Neural crest cell (in vitro differentiated cells): Measurements from ENCODE around the gene JADE3. TPM values are rescaled to one million over a fixed set of nuclear protein-coding genes. Genes with fewer than 3 reads are reported as not detected.

Experiments used
- DNase-seq: peaks from one replicate; pipeline ENCODE4 v3.0.0; 2021; ENCODE audit warnings: low read depth, mixed read lengths, low spot score
- H3K27ac Mint-ChIP-seq: one replicate; pipeline ENCODE4 v1.8.0; 2021; ENCODE audit warnings: mild to moderate bottlenecking, mixed read lengths; ENCODE audit not compliant: unreplicated experiment
- H3K27me3 Mint-ChIP-seq: 2 replicates; pipeline ENCODE4 v1.8.0; 2021; ENCODE audit warnings: low read depth, mild to moderate bottlenecking, mixed read lengths
- H3K36me3 Mint-ChIP-seq: 2 replicates; pipeline ENCODE4 v1.8.0; 2021; ENCODE audit warnings: low read depth, mild to moderate bottlenecking, mixed read lengths
- H3K4me1 Mint-ChIP-seq: 2 replicates; pipeline ENCODE4 v1.8.0; 2021; ENCODE audit warnings: mixed read lengths
- H3K4me3 Mint-ChIP-seq: one replicate; pipeline ENCODE4 v1.8.0; 2021; ENCODE audit warnings: mild to moderate bottlenecking, mixed read lengths
- H3K9me3 Mint-ChIP-seq: 2 replicates; pipeline ENCODE4 v1.8.0; 2021; ENCODE audit warnings: mixed read lengths
- CTCF ChIP-seq: fragments of 200-600 bp; sonication (generic); conservative IDR thresholded peaks from 2 replicates; pipeline ENCODE4 v1.5.0; 2021; ENCODE audit warnings: antibody characterized with exemption, mild to moderate bottlenecking
- total RNA-seq: library from RNA; stranded (reverse); gene quantifications from 2 replicates; pipeline ENCODE4 v1.2.1, GENCODE V29; 2021

JADE3 gene
- total RNA-seq, 1 donor from 2014 or later = 18.8 TPM

DNA sequence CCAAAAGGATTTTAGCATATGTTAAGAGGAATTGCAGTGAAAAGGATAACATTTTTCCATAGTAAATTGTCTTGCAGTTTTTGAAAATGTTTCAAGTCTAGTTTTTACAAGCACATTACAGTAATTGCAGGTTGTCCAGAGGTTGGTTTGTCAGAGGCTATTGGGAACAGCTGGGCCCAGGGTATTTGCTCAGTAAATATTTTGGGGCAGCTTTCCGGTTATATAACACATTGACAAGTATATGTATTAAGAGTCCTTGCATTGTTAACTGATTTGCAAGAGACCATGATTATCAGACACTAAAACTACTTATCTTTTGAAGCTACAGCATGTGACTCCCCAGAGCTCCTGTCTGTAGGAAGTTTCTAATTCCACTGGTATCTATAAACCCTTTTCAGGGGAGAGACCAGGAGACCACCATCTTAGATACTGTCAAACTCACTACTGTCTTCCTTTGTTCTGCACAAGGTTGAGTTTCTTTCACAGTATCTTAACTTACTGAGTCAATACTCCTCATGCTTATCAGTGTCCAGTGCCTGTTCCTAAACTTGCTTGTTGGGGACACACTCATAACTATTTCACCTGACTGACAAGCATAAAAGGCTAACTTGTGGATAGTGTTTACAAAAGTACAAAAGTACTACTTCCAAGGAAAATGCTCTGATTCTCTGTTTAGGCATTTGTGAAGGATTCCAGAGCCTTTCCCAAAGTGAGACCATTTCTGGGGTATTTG lies 147.1 kb downstream of the JADE3 start:
- H3K4me3 Mint-ChIP-seq = no peak overlapping the region
- no peaks in the 10 kb centered on the region for H3K9me3 Mint-ChIP-seq
- H3K4me1 Mint-ChIP-seq = no peaks in the 10 kb centered on the region
- H3K36me3 Mint-ChIP-seq = peaks cover 9% of the 10 kb centered on the region
- no peaks in the 10 kb centered on the region for H3K27me3 Mint-ChIP-seq
- DNase-seq = no peak
- H3K27ac Mint-ChIP-seq = no peak overlapping the region
- no peak for TF ChIP-seq CTCF

GRCh38 chrX:47060708-47061107 lies 148.5 kb downstream of the JADE3 start:
- Mint-ChIP-seq H3K4me3 (no peak overlapping the region), H3K27me3 (no peaks in the 10 kb centered on the region), H3K36me3 (peaks cover 9% of the 10 kb centered on the region), H3K27ac (no peak overlapping the region), H3K9me3 (no peaks in the 10 kb centered on the region), H3K4me1 (no peaks in the 10 kb centered on the region)
- no peak for TF ChIP-seq CTCF
- no peak for DNase-seq

GRCh38 chrX:47061238-47061919 lies 149.2 kb downstream of the JADE3 start:
- no peak for TF ChIP-seq CTCF
- H3K27me3 Mint-ChIP-seq = no peaks in the 10 kb centered on the region
- H3K4me3 Mint-ChIP-seq = no peak overlapping the region
- H3K27ac Mint-ChIP-seq = no peak overlapping the region
- H3K36me3 Mint-ChIP-seq = peaks cover 4% of the 10 kb centered on the region
- no peak for DNase-seq
- H3K4me1 Mint-ChIP-seq = no peaks in the 10 kb centered on the region
- no peaks in the 10 kb centered on the region for H3K9me3 Mint-ChIP-seq

GRCh38 chrX:47063179-47063578 lies 151.0 kb downstream of the JADE3 start:
- Mint-ChIP-seq H3K27ac (no peak overlapping the region), H3K27me3 (no peaks in the 10 kb centered on the region), H3K4me1 (no peaks in the 10 kb centered on the region), H3K4me3 (no peak overlapping the region), H3K9me3 (no peaks in the 10 kb centered on the region), H3K36me3 (peaks cover 2% of the 10 kb centered on the region)
- TF ChIP-seq CTCF = no peak
- no peak for DNase-seq

GRCh38 chrX:47068214-47068613 lies 156.0 kb downstream of the JADE3 start:
- Mint-ChIP-seq H3K4me3 (no peak overlapping the region), H3K9me3 (no peaks in the 10 kb centered on the region), H3K27ac (no peak overlapping the region), H3K36me3 (peaks cover under 1% of the 10 kb centered on the region), H3K4me1 (no peaks in the 10 kb centered on the region), H3K27me3 (no peaks in the 10 kb centered on the region)
- DNase-seq = no peak
- TF ChIP-seq CTCF = no peak
